Ishikawa (cell line): ENCODE measurements around the gene CLNK.

Source experiments
- CEBPB ChIP-seq: IDR thresholded peaks from 2 replicates; pipeline ENCODE4 v1.6.1; 2012
- CREB1 ChIP-seq: IDR thresholded peaks from 2 replicates; pipeline ENCODE4 v1.6.1; 2012; ENCODE audit warnings: low read depth
- EGR1 ChIP-seq: IDR thresholded peaks from 2 replicates; pipeline ENCODE4 v1.6.1; 2012
- EP300 ChIP-seq: IDR thresholded peaks from 2 replicates; pipeline ENCODE4 v1.6.1; 2012; ENCODE audit warnings: borderline replicate concordance
- FOXM1 ChIP-seq: IDR thresholded peaks from 2 replicates; pipeline ENCODE4 v1.6.1; 2012; ENCODE audit warnings: low read depth, borderline replicate concordance
- NFIC ChIP-seq: IDR thresholded peaks from 2 replicates; pipeline ENCODE4 v1.6.1; 2012
- RAD21 ChIP-seq: IDR thresholded peaks from 2 replicates; pipeline ENCODE4 v1.6.1; 2012; ENCODE audit warnings: low read depth
- TAF1 ChIP-seq: IDR thresholded peaks from 2 replicates; pipeline ENCODE4 v1.6.1; 2012; ENCODE audit warnings: low read depth, mild to moderate bottlenecking
- TCF12 ChIP-seq: IDR thresholded peaks from 2 replicates; pipeline ENCODE4 v1.6.1; 2012; ENCODE audit warnings: low read depth
- TEAD4 ChIP-seq: IDR thresholded peaks from 2 replicates; pipeline ENCODE4 v1.6.1; 2012
- YY1 ChIP-seq: IDR thresholded peaks from 2 replicates; pipeline ENCODE4 v1.6.1; 2012; ENCODE audit warnings: low read depth
- ZBTB7A ChIP-seq: IDR thresholded peaks from 2 replicates; pipeline ENCODE4 v1.6.1; 2012; ENCODE audit warnings: low read depth
- TF ChIP-seq, protein P1 (sequence below): IDR thresholded peaks from 2 replicates; pipeline ENCODE4 v1.6.1; 2012; ENCODE audit warnings: low read depth, mild to moderate bottlenecking
- TF ChIP-seq, protein P2 (sequence below): IDR thresholded peaks from 2 replicates; pipeline ENCODE4 v1.6.1; 2012
- TF ChIP-seq, protein P3 (sequence below): IDR thresholded peaks from 2 replicates; pipeline ENCODE4 v1.6.1; 2012

CLNK gene

GRCh38 chr4:10694151-10694827 lies 9.7 kb upstream of the CLNK start:
- TF ChIP-seq, protein P1, sequence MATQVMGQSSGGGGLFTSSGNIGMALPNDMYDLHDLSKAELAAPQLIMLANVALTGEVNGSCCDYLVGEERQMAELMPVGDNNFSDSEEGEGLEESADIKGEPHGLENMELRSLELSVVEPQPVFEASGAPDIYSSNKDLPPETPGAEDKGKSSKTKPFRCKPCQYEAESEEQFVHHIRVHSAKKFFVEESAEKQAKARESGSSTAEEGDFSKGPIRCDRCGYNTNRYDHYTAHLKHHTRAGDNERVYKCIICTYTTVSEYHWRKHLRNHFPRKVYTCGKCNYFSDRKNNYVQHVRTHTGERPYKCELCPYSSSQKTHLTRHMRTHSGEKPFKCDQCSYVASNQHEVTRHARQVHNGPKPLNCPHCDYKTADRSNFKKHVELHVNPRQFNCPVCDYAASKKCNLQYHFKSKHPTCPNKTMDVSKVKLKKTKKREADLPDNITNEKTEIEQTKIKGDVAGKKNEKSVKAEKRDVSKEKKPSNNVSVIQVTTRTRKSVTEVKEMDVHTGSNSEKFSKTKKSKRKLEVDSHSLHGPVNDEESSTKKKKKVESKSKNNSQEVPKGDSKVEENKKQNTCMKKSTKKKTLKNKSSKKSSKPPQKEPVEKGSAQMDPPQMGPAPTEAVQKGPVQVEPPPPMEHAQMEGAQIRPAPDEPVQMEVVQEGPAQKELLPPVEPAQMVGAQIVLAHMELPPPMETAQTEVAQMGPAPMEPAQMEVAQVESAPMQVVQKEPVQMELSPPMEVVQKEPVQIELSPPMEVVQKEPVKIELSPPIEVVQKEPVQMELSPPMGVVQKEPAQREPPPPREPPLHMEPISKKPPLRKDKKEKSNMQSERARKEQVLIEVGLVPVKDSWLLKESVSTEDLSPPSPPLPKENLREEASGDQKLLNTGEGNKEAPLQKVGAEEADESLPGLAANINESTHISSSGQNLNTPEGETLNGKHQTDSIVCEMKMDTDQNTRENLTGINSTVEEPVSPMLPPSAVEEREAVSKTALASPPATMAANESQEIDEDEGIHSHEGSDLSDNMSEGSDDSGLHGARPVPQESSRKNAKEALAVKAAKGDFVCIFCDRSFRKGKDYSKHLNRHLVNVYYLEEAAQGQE: no peak
- TF ChIP-seq, protein P2, sequence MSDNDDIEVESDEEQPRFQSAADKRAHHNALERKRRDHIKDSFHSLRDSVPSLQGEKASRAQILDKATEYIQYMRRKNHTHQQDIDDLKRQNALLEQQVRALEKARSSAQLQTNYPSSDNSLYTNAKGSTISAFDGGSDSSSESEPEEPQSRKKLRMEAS: no peak
- TF ChIP-seq EP300: no peak

DNA sequence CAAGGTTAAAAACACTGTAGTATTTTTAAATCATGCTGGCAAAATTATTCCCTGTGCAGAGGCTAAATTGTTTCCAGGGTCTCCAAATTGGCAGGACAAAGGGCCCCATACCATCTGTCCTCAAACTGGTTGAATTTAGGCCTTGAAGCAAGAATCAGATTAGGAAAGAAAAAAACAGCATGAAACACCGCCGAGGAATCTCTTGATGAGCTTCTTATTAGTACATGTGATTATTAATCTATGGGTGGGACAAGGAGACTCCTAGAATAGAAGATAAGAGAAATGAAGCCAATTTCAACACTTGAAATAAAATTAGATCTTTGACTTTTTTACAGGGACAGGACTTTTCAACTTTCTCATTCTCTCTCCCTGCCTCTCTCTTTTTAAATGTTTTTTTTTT lies 7.1 kb upstream of the CLNK start:
- TF ChIP-seq, protein P1: no peak
- no peak for TF ChIP-seq ZBTB7A

DNA sequence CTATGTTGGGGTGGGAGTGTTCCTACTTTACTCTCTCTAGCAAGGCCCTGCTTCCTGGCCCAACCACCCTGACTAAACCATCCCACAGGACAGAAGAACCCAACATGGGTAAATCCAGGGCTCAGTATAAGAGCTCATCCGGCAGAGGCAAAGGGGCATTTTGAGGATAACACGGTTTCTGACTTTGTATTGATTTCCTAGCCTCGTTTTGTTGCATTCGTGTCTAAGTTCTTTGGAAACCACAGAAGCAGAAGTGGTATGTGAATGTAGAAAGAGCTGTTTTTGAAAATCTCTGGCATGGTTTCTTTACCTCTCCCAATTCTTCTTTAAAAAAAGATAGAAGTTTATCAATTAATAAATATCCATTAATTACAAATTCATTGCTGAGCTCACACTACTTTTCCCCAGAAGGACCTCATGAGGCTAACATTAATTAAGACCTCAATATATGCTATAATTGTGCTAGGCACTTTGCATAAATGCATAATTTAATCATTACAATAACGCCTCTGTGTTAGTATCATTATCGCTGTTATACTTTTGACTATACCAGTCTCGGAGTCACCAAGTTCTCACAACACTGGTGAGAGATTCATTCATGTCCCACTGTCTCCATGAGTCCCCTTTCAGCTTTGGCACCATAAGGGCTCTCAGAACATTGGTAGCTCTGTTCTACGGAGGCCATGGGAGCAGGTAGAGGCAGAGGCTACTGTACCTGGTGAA lies 5.8 kb upstream of the CLNK start:
- TF ChIP-seq NFIC: no peak
- TF ChIP-seq RAD21: no peak
- no peak for TF ChIP-seq EP300
- no peak for TF ChIP-seq CEBPB
- TF ChIP-seq, protein P2: no peak
- TF ChIP-seq YY1: no peak
- TF ChIP-seq, protein P1: no peak
- TF ChIP-seq, protein P3, sequence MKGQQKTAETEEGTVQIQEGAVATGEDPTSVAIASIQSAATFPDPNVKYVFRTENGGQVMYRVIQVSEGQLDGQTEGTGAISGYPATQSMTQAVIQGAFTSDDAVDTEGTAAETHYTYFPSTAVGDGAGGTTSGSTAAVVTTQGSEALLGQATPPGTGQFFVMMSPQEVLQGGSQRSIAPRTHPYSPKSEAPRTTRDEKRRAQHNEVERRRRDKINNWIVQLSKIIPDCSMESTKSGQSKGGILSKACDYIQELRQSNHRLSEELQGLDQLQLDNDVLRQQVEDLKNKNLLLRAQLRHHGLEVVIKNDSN: no peak
- no peak for TF ChIP-seq TCF12
- TF ChIP-seq EGR1: no peak
- TF ChIP-seq ZBTB7A: no peak
- TF ChIP-seq CREB1: no peak
- no peak for TF ChIP-seq FOXM1

- TF ChIP-seq CEBPB (no peak), RAD21 (no peak), FOXM1 (no peak), NFIC (no peak), TAF1 (no peak), ZBTB7A (no peak), TEAD4 (no peak), EP300 (no peak), TCF12 (no peak), EGR1 (no peak)
- TF ChIP-seq, protein P1: no peak
Measured at GRCh38 chr4:10688846-10689245, 4.3 kb upstream of the CLNK start.
